HepG2 (cell line): Measurements from ENCODE around the gene C10orf67. TPM values are rescaled to one million over a fixed set of nuclear protein-coding genes. Genes with fewer than 3 reads are reported as not detected.

Source experiments
- CHD4 ChIP-seq: fragments of 200-600 bp; sonication (generic); IDR thresholded peaks from 2 replicates; pipeline ENCODE4 v1.7.0; 2017; ENCODE audit warnings: mild to moderate bottlenecking, low read length, borderline replicate concordance
- HDAC1 ChIP-seq: sonication (generic); formaldehyde crosslinking; IDR thresholded peaks from 2 replicates; pipeline ENCODE4 v1.5.1; 2020; ENCODE audit warnings: mild to moderate bottlenecking, missing genetic modification reagents
- HHEX ChIP-seq: IDR thresholded peaks from 2 replicates; pipeline ENCODE4 v1.6.1; 2016; ENCODE audit warnings: control low read depth
- HINFP ChIP-seq: sonication (generic); formaldehyde crosslinking; IDR thresholded peaks from 2 replicates; pipeline ENCODE4 v1.4.0; 2020; ENCODE audit warnings: low read depth, mild to moderate bottlenecking, missing genetic modification reagents
- HOMEZ ChIP-seq: IDR thresholded peaks from 2 replicates; pipeline ENCODE4 v1.6.1; 2016; ENCODE audit warnings: low read depth
- JDP2 ChIP-seq: sonication (generic); formaldehyde crosslinking; IDR thresholded peaks from 2 replicates; pipeline ENCODE4 v1.8.1; 2022; ENCODE audit warnings: missing genetic modification reagents, borderline replicate concordance
- MTF1 ChIP-seq: sonication (generic); formaldehyde crosslinking; IDR thresholded peaks from 2 replicates; pipeline ENCODE4 v1.5.0; 2020; ENCODE audit warnings: missing genetic modification reagents
- MXD4 ChIP-seq: IDR thresholded peaks from 2 replicates; pipeline ENCODE4 v1.6.1; 2016; ENCODE audit warnings: mild to moderate bottlenecking, missing biosample characterization, missing genetic modification reagents
- NR2C2 ChIP-seq: sonication (generic); formaldehyde crosslinking; IDR thresholded peaks from 2 replicates; pipeline ENCODE4 v1.4.0; 2020; ENCODE audit warnings: missing genetic modification reagents, mild to moderate bottlenecking, moderate library complexity, borderline replicate concordance
- PHF20 ChIP-seq: sonication (generic); formaldehyde crosslinking; IDR thresholded peaks from 2 replicates; pipeline ENCODE4 v1.5.0; 2020; ENCODE audit warnings: mild to moderate bottlenecking, missing genetic modification reagents
- PTBP1 ChIP-seq: fragments of 200-400 bp; formaldehyde crosslinking; IDR thresholded peaks from 2 replicates; pipeline ENCODE4 v1.6.1; 2018; ENCODE audit warnings: low read length, low read depth; ENCODE audit not compliant: poor library complexity, severe bottlenecking
- RELA ChIP-seq: sonication (generic); formaldehyde crosslinking; IDR thresholded peaks from 2 replicates; pipeline ENCODE4 v1.4.0; 2020; ENCODE audit warnings: missing genetic modification reagents
- SYNCRIP ChIP-seq: fragments of 200-400 bp; formaldehyde crosslinking; IDR thresholded peaks from 2 replicates; pipeline ENCODE4 v1.6.1; 2018; ENCODE audit warnings: mild to moderate bottlenecking, low read depth, low read length; ENCODE audit not compliant: insufficient read depth
- TARDBP ChIP-seq: sonication (generic); formaldehyde crosslinking; IDR thresholded peaks from 2 replicates; pipeline ENCODE4 v1.8.0; 2022; ENCODE audit warnings: mild to moderate bottlenecking, missing genetic modification reagents
- ZNF224 ChIP-seq: sonication (generic); formaldehyde crosslinking; IDR thresholded peaks from 2 replicates; pipeline ENCODE4 v1.5.0; 2020; ENCODE audit warnings: mild to moderate bottlenecking, missing genetic modification reagents
- ZNF598 ChIP-seq: sonication (generic); formaldehyde crosslinking; IDR thresholded peaks from 2 replicates; pipeline ENCODE4 v1.5.1; 2020; ENCODE audit warnings: mild to moderate bottlenecking, missing genetic modification reagents, borderline replicate concordance
- ZNF691 ChIP-seq: sonication (generic); formaldehyde crosslinking; IDR thresholded peaks from 2 replicates; pipeline ENCODE4 v1.4.0; 2020; ENCODE audit warnings: missing genetic modification reagents, low read depth, mild to moderate bottlenecking, borderline replicate concordance
- ZNF747 ChIP-seq: sonication (generic); formaldehyde crosslinking; IDR thresholded peaks from 2 replicates; pipeline ENCODE4 v1.8.1; 2023; ENCODE audit warnings: missing genetic modification reagents, mild to moderate bottlenecking, borderline replicate concordance
- ZNF781 ChIP-seq: sonication (generic); formaldehyde crosslinking; IDR thresholded peaks from 2 replicates; pipeline ENCODE4 v1.5.1; 2020; ENCODE audit warnings: borderline replicate concordance, mild to moderate bottlenecking, missing genetic modification reagents; ENCODE audit errors: not compliant biosample characterization
- ZNF850 ChIP-seq: sonication (generic); formaldehyde crosslinking; conservative IDR thresholded peaks from 2 replicates; pipeline ENCODE4 v1.9.0; 2021; ENCODE audit warnings: mild to moderate bottlenecking, missing genetic modification reagents
- polyA plus RNA-seq, 8 experiments: library from polyadenylated mRNA; depleted of rRNA in 3 of 8; stranded (reverse) in 7 of 8; unstranded in 1 of 8; fragments of >200 nt; fragmentation: Illumina TruSeq in 4 of 8; extraction: Trizol in 4 of 8; gene quantifications; 2 replicates each; pipeline versions ENCODE4 v1.2.1 to v1.2.3, GENCODE V29; 2011 to 2016; ENCODE audit warnings: low read depth in 4 of 8, missing spikeins in 1 of 8, mixed read lengths in 1 of 8; ENCODE audit not compliant: insufficient read depth in 1 of 8
- total RNA-seq, 5 experiments: library from RNA; depleted of rRNA; stranded (reverse); fragments of >200 nt; fragmentation: Illumina TruSeq; extraction: Trizol; gene quantifications; 2 replicates each; pipeline ENCODE4 v1.2.3, GENCODE V29; 2016; ENCODE audit warnings: low read depth in 1 of 5
- TF ChIP-seq, protein P1 (sequence below): sonication (generic); formaldehyde crosslinking; conservative IDR thresholded peaks from 2 replicates; pipeline ENCODE4 v1.8.0; 2022; ENCODE audit warnings: mild to moderate bottlenecking, moderate library complexity, missing genetic modification reagents

Gene C10orf67
- total and polyA plus RNA-seq, 2 of the 13 experiments (the other 11 are each of a cell fraction or from before 2014, with no cell fraction given), result not detected

- TF ChIP-seq CHD4 (no peak), ZNF850 (CRISPR knock-in tag) (no peak), MXD4 (no peak; the same call in 1 of the 2 replicates), HOMEZ (no peak), HDAC1 (no peak), ZNF224 (CRISPR knock-in tag) (no peak), ZNF781 (CRISPR knock-in tag) (no peak), MTF1 (CRISPR knock-in tag) (0 out of 2 replicates have a peak, but pooled peaks have one; percentile 56), PHF20 (no peak), JDP2 (CRISPR knock-in tag) (no peak; the same call in 1 of the 2 replicates), ZNF691 (CRISPR knock-in tag) (no peak), RELA (CRISPR knock-in tag) (no peak), HHEX (CRISPR knock-in tag) (no peak), ZNF747 (no peak), NR2C2 (CRISPR knock-in tag) (no peak), HINFP (CRISPR knock-in tag) (no peak), TARDBP (CRISPR knock-in tag) (no peak), ZNF598 (CRISPR knock-in tag) (no peak), SYNCRIP (no peak), PTBP1 (no peak)
- TF ChIP-seq, protein P1, sequence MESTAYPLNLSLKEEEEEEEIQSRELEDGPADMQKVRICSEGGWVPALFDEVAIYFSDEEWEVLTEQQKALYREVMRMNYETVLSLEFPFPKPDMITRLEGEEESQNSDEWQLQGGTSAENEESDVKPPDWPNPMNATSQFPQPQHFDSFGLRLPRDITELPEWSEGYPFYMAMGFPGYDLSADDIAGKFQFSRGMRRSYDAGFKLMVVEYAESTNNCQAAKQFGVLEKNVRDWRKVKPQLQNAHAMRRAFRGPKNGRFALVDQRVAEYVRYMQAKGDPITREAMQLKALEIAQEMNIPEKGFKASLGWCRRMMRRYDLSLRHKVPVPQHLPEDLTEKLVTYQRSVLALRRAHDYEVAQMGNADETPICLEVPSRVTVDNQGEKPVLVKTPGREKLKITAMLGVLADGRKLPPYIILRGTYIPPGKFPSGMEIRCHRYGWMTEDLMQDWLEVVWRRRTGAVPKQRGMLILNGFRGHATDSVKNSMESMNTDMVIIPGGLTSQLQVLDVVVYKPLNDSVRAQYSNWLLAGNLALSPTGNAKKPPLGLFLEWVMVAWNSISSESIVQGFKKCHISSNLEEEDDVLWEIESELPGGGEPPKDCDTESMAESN (CRISPR knock-in tag), result no peak
Observed at GRCh38 chr10:23171232-23171876, 173.2 kb downstream of the C10orf67 start (continued).
